Gastrocnemius medialis (tissue), 4 donors: ENCODE measurements around the gene ANKRD55.

Experiments
- POLR2A ChIP-seq, 2 donors: fragments of 450-650 bp; IDR thresholded peaks; one replicate each; pipeline ENCODE4 v1.6.1; 2017; ENCODE audit warnings: antibody characterized with exemption in 2 of 2, mild to moderate bottlenecking in 2 of 2, moderate library complexity in 2 of 2
- TF ChIP-seq, protein P1 (sequence below), 5 experiments: fragments of 450-650 bp in 3 of 5; fragments of 200-600 bp in 2 of 5; sonication (generic) in 2 of 5; IDR thresholded peaks in 4 of 5; conservative IDR thresholded peaks in 1 of 5; 1 replicate in 4 of 5; 2 replicates in 1 of 5; pipeline ENCODE4 v1.5.1; 2016 to 2019; ENCODE audit warnings: antibody characterized with exemption in 5 of 5, mild to moderate bottlenecking in 3 of 5, moderate library complexity in 3 of 5

DNA sequence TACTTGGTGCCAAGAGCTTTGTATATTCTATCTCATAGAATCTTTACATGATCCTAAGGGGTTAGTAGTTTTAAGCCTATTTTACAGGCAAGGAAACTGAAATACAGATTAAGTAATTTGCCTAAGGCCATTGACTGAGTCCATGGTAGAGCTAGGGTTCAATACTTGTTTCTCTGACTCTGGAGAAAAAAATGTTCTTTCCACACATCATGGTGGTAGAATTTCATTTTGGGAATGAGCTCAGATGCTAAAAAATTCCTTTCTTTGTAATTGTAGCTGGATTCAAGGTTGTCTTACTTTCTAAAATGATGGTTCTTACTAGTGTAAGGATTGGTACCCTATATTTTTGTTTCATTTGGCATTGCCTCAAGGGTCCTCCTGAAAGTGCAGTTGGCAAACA is 86.0 kb downstream of the ANKRD55 start:
- TF ChIP-seq POLR2A (IDR thresholded peaks at IDR 0.05) = no peak
- TF ChIP-seq, protein P1, sequence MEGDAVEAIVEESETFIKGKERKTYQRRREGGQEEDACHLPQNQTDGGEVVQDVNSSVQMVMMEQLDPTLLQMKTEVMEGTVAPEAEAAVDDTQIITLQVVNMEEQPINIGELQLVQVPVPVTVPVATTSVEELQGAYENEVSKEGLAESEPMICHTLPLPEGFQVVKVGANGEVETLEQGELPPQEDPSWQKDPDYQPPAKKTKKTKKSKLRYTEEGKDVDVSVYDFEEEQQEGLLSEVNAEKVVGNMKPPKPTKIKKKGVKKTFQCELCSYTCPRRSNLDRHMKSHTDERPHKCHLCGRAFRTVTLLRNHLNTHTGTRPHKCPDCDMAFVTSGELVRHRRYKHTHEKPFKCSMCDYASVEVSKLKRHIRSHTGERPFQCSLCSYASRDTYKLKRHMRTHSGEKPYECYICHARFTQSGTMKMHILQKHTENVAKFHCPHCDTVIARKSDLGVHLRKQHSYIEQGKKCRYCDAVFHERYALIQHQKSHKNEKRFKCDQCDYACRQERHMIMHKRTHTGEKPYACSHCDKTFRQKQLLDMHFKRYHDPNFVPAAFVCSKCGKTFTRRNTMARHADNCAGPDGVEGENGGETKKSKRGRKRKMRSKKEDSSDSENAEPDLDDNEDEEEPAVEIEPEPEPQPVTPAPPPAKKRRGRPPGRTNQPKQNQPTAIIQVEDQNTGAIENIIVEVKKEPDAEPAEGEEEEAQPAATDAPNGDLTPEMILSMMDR (IDR thresholded peaks at IDR 0.05 in 4 of 5, conservative IDR thresholded peaks at IDR 0.05 in 1 of 5) = no peak
